Loucy (cell line): ENCODE results near the gene POU2F3.

Experiments
- CTCF ChIP-seq: fragments of 200-600 bp; sonication (generic); conservative IDR thresholded peaks from 2 replicates; pipeline ENCODE4 v1.5.1; 2014; ENCODE audit warnings: mild to moderate bottlenecking, antibody characterized with exemption, low read length
- EZH2phosphoT487 ChIP-seq: fragments of 200-600 bp; IDR thresholded peaks from 2 replicates; pipeline ENCODE4 v1.6.1; 2018; ENCODE audit warnings: antibody characterized with exemption, mild to moderate bottlenecking, moderate library complexity, borderline replicate concordance

- TF ChIP-seq EZH2phosphoT487 (no peak), CTCF (no peak)
Measured at GRCh38 chr11:120273432-120273831, 33.5 kb downstream of the POU2F3 start.
